Tibial nerve (tissue), 4 donors: ENCODE results near the gene OXLD1. TPM values are rescaled to one million over a fixed set of nuclear protein-coding genes. Genes with fewer than 3 reads are reported as not detected.

ENCODE experiments used
- DNase-seq, 2 donors: peaks; one replicate each; pipeline ENCODE4 v3.0.0-alpha.2; 2019; ENCODE audit warnings: low spot score in 2 of 2
- H3K27ac ChIP-seq, 4 donors: fragments of 200-600 bp; sonication (generic) in 3 of 4; one replicate each; pipeline ENCODE4 v1.5.1; 2017 to 2019; ENCODE audit warnings: mild to moderate bottlenecking in 1 of 4
- H3K27me3 ChIP-seq, 2 donors: fragments of 200-600 bp; sonication (generic) in 1 of 2; one replicate each; pipeline versions ENCODE4 v1.5.1 to v1.6.0; 2017 to 2019
- H3K36me3 ChIP-seq, 3 donors: fragments of 200-600 bp; sonication (generic); one replicate each; pipeline ENCODE4 v1.5.1; 2018 to 2019
- H3K4me1 ChIP-seq, 4 donors: fragments of 200-600 bp; sonication (generic) in 3 of 4; one replicate each; pipeline ENCODE4 v1.5.1; 2017 to 2019
- H3K4me3 ChIP-seq, 4 donors: fragments of 200-600 bp; sonication (generic) in 3 of 4; one replicate each; pipeline ENCODE4 v1.5.1; 2017 to 2019; ENCODE audit warnings: mild to moderate bottlenecking in 1 of 4, moderate library complexity in 1 of 4
- H3K9me3 ChIP-seq, 4 donors: fragments of 200-600 bp; sonication (generic) in 3 of 4; one replicate each; pipeline ENCODE4 v1.5.1; 2017 to 2019
- EP300 ChIP-seq, 2 donors: sonication (generic); formaldehyde crosslinking; IDR thresholded peaks; one replicate each; pipeline ENCODE4 v1.6.1; 2017; ENCODE audit warnings: antibody characterized with exemption in 2 of 2, mild to moderate bottlenecking in 1 of 2
- POLR2A ChIP-seq, 2 donors: fragments of 450-650 bp; IDR thresholded peaks; one replicate each; pipeline ENCODE4 v1.6.1; 2017; ENCODE audit warnings: antibody characterized with exemption in 2 of 2, mild to moderate bottlenecking in 2 of 2, moderate library complexity in 2 of 2
- WGBS, 2 donors: methylation state at CpG; one replicate each; pipeline ENCODE4 v1.1.5; 2018; 5-methylcytosine and 5-hydroxymethylcytosine counted together
- total RNA-seq, 4 donors: library from RNA; depleted of rRNA; stranded (reverse); fragments of >200 nt; gene quantifications; one replicate each; pipeline ENCODE4 v1.1.0, GENCODE V29; 2016
- TF ChIP-seq, protein P1 (sequence below), 5 experiments: fragments of 200-600 bp in 3 of 5; fragments of 450-650 bp in 2 of 5; sonication (generic) in 3 of 5; IDR thresholded peaks; one replicate each; pipeline ENCODE4 v1.5.1; 2016 to 2019; ENCODE audit warnings: antibody characterized with exemption in 5 of 5, mild to moderate bottlenecking in 3 of 5, moderate library complexity in 2 of 5

OXLD1 gene
- total RNA-seq, 4 donors from 2014 or later = 31.4 to 38.1 (median 35.8) TPM

DNA sequence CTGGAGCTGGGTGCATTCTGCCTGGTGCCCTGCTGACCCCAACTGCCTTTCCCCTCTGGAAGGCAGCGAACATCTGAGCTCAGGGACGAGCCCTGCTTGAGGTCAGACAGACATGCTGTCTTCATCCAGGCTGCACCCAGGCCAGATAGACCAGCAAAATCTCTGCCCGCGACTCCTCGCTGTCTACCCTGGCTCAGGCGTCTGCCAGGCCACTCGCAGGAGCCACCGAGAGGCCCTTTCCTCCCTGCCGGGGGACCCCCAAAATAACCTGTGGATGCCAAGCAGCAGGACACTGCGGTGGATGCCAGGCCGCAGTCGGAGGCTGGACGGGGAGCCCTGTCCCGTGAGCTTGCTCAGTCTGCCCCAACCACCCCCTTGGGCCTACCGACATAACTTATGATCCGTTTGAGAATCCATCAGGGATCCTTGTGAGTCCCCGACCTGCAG is 42.4 kb upstream of the OXLD1 start:
- Histone ChIP-seq H3K36me3 (peaks cover 0 to 37% (median 4%) of the 10 kb centered on the region in 3 donors), H3K4me3 (no peak overlapping the region), H3K4me1 (peaks cover 0 to 44% (median 36%) of the 10 kb centered on the region in 4 donors), H3K27me3 (no peaks in the 10 kb centered on the region), H3K9me3 (no peaks in the 10 kb centered on the region), H3K27ac (no peak overlapping the region)
- no peak for DNase-seq
- WGBS, 2 donors = 74 to 83% methylated on average over 16 to 17 of the region's 17 CpGs
- TF ChIP-seq, protein P1, sequence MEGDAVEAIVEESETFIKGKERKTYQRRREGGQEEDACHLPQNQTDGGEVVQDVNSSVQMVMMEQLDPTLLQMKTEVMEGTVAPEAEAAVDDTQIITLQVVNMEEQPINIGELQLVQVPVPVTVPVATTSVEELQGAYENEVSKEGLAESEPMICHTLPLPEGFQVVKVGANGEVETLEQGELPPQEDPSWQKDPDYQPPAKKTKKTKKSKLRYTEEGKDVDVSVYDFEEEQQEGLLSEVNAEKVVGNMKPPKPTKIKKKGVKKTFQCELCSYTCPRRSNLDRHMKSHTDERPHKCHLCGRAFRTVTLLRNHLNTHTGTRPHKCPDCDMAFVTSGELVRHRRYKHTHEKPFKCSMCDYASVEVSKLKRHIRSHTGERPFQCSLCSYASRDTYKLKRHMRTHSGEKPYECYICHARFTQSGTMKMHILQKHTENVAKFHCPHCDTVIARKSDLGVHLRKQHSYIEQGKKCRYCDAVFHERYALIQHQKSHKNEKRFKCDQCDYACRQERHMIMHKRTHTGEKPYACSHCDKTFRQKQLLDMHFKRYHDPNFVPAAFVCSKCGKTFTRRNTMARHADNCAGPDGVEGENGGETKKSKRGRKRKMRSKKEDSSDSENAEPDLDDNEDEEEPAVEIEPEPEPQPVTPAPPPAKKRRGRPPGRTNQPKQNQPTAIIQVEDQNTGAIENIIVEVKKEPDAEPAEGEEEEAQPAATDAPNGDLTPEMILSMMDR (IDR thresholded peaks at IDR 0.05) = no peak
- no peak for TF ChIP-seq EP300 (IDR thresholded peaks at IDR 0.05)
- no peak for TF ChIP-seq POLR2A (IDR thresholded peaks at IDR 0.05)

DNA sequence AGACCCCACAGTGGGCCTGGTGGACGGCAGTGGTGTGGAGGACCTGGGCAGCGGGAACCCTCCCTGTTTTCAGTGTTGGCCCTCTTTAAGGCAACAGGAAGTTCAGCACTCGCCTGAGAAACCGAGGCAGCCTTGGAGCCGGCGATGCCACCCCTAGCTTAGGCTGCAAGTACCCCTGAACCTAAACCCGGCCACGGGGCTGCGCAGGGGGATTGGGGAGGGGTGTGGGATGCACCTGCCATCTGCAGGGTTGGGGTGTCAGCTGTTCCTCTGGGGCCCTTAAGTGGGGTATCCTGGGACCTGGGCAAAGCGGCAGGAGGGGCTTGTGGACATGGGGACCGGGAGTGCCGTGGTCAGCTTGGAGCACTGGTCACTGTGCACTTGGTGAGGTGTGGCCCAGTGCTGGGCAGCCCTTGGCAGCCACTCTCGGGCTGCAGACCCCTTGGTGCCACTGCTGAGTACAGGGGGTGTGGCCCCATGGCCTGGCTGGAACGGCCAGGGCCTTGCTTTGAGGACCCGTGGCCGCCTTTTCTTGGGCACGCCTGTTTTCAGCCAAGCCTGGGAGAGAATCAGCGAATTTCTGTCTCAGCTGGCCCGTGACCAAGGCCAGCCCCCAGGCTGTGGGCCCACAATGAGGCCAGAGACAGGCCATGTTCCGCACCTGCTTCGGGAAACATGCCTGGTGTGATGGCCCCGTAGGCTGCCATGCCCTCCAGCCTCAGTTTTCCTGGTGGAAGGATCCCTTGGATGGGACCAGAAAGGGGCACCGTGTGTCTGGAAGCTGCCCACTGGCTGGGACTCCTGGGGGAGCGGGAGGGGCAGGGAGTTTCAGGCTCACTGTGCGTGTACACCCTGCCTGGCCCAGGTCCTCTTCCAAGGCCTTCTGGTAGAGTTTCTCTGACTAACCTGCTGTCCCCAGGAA is 41.6 kb upstream of the OXLD1 start:
- 83 to 93% methylated on average over 9 to 25 of the region's 25 CpGs for WGBS, 2 donors
- TF ChIP-seq EP300 (IDR thresholded peaks at IDR 0.05) (no peak), POLR2A (IDR thresholded peaks at IDR 0.05) (no peak)
- TF ChIP-seq, protein P1 (IDR thresholded peaks at IDR 0.05) = no peak

DNA sequence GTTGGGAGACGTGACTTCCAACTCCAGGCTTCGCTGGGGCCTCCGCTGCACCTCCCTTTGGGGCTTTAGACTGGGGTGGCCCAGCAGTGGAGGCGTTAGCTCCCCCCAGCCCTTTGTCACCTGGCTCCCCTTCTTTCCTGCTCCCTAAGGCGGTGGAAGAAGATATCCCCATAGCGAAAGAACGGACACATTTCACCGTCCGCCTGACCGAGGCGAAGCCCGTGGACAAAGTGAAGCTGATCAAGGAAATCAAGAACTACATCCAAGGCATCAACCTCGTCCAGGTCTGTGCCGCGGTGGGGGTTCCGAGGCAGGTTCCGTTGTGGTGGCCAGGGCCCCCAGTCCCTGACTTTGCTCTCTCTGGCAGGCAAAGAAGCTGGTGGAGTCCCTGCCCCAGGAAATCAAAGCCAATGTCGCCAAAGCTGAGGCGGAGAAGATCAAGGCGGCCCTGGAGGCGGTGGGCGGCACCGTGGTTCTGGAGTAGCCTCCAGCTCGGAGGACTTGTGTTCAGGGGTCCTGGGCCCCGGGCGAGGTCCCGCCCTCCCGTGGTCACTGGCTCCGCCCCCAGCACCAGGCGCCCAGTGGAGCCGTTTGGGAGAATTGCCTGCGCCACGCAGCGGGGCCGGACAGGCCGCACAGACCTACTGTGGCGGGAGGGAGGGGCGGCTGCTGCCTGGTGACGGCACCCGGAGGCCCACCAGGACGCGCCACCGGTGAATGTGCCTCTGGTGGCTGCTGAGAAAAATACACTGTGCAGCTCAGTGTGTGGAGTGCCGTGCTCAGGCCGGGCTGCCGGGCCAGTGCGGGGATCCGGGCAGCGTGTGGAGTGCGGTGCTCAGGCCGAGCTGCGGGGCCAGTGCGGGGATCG is 40.6 kb upstream of the OXLD1 start:
- peaks cover 0 to 39% (median 30%) of the 10 kb centered on the region in 4 donors for H3K4me1 ChIP-seq
- 93% methylated on average over 53 to 54 of the region's 54 CpGs for WGBS, 2 donors
- no peaks in the 10 kb centered on the region for H3K27me3 ChIP-seq
- DNase-seq = no peak
- H3K36me3 ChIP-seq = peaks cover 0 to 37% (median 4%) of the 10 kb centered on the region in 3 donors
- H3K4me3 ChIP-seq = no peak overlapping the region
- TF ChIP-seq EP300 (IDR thresholded peaks at IDR 0.05) (no peak), POLR2A (IDR thresholded peaks at IDR 0.05) (no peak)
- TF ChIP-seq, protein P1 (IDR thresholded peaks at IDR 0.05) = peak in 1 of 5 experiments; percentile 11
- no peak overlapping the region for H3K27ac ChIP-seq
- no peaks in the 10 kb centered on the region for H3K9me3 ChIP-seq

More for the DNA sequence above, 41.6 kb upstream of the OXLD1 start:
- H3K4me1 ChIP-seq = peaks cover 0 to 38% (median 29%) of the 10 kb centered on the region in 4 donors
- no peak for DNase-seq
- peaks cover 0 to 37% (median 4%) of the 10 kb centered on the region in 3 donors for H3K36me3 ChIP-seq
- no peaks in the 10 kb centered on the region for H3K9me3 ChIP-seq
- no peak overlapping the region for H3K27ac ChIP-seq
- H3K4me3 ChIP-seq = no peak overlapping the region
- H3K27me3 ChIP-seq = no peaks in the 10 kb centered on the region

DNA sequence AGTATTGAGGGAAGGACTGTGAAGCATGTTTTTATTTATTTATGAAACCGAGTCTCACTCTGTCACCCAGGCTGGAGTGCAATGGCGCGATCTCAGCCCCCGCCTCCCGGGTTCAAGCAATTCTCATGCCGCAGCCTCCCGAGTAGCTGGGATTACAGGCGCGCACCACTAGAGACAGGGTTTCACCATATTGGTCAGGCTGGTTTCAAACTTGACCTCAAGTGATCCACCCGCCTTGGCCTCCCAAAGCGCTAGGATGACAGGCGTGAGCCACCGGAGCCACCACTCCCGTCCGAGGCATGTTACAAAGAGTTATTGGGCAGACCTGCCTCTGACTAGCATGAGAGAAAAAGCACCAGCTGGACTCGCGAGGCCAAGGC is 39.8 kb upstream of the OXLD1 start:
- H3K4me1 ChIP-seq = peaks cover 0 to 40% (median 32%) of the 10 kb centered on the region in 4 donors
- no peak for DNase-seq
- 92 to 94% methylated on average over 17 of the region's 17 CpGs for WGBS, 2 donors
- no peaks in the 10 kb centered on the region for H3K27me3 ChIP-seq
- no peak overlapping the region for H3K27ac ChIP-seq
- no peak overlapping the region for H3K4me3 ChIP-seq
- peaks cover 0 to 44% (median 4%) of the 10 kb centered on the region in 3 donors for H3K36me3 ChIP-seq
- TF ChIP-seq, protein P1 (IDR thresholded peaks at IDR 0.05) = no peak
- TF ChIP-seq POLR2A (IDR thresholded peaks at IDR 0.05) = no peak
- H3K9me3 ChIP-seq = no peaks in the 10 kb centered on the region
